NCI-H1694 (cell line): Measurements from ENCODE around the gene APOL3.
"Not testable (repeated sequence)": the region's sequence is repeated elsewhere in the genome, so short reads cannot be mapped to it uniquely, and the experiment has no call there.

Experiments
- DNase-seq: peaks from one replicate; lab custom pipeline; 2025; lab: John Stamatoyannopoulos, UW

APOL3 gene, protein sequence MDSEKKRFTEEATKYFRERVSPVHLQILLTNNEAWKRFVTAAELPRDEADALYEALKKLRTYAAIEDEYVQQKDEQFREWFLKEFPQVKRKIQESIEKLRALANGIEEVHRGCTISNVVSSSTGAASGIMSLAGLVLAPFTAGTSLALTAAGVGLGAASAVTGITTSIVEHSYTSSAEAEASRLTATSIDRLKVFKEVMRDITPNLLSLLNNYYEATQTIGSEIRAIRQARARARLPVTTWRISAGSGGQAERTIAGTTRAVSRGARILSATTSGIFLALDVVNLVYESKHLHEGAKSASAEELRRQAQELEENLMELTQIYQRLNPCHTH

DNA sequence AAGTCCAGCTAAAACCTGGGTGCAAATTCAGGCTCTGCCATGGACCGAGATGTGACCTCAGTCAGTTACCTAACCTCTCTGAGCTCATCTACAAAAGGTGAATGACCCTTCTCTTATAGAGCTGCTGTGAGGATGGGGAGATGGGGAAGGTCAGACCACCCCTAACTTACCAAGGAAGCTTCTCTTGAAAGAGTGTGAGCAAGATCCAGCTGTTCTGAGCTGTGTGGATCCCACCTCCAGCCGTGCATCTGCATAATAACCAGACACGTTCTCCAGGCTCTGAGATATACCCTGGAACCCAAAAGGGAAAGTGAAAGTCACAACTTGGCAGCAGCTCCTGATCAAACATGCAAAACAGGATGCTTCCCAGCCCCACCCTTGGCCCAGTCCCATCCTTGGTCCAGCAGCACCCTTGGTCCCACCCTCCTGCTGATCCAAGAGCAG lies at the start of gene APOL3:
Gene APOL3 (minus strand): TSS at position 257 of the 444 bp plus-strand sequence. CDS start 11,700 bp downstream, outside the sequence.
- no peak for DNase-seq

DNA sequence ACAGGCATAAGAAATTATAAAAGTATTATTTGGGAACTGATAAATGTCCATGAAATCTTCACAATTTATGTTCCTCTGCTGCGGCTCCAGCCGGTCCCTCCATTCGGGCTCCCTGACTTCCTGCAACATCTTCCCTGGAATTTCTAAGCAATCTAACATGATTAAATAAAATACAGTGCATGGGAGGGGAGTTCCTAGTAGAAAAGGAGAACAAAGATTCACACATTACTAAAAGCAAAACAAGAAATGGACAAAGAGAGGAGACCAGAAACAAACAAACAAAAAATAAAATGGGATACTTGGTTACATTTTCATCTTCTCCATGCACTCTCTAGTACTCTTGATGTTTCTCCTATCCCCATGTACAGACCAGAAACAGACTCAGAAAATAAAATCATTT lies 49.7 kb upstream of the APOL3 start:
- no peak for DNase-seq

DNA sequence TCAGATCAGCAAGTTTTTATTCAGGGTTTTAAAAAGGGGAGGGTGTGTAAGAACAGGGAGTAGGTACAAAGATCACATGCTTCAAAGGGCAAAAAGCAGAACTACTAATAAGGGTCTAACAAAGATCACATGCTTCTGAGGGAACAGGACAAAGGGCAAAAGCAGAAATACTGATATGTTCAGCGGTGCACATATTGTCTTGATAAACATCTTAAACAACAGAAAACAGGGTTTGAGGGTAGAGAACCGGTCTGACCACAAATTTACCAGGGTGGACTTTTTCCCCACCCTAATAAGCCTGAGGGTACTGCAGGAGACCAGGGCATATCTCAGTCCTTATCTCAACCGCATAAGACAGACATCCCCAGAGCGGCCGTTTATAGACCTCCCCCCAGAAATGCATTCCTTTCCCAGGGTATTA lies 48.9 kb upstream of the APOL3 start:
- not testable (repeated sequence) for DNase-seq

DNA sequence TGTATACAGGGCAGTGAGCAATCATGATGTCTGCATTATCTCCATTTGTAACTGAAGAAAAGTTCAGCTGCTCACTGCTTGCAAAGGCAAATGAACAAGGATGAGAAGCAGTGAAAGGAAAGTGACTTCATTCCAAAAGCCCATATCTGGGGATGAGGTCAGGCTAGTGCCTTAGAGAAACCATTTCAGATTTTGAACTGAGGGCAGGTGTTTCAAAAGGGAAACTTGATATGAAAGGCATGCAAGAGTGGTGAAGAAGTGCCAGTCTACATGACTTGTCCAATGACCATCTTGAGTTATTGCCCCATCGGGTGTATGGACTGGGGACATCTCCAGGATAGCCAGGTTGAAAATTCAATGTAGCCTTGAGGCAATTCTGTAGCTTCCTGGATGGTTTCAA lies 48.4 kb upstream of the APOL3 start:
- DNase-seq: no peak

DNA sequence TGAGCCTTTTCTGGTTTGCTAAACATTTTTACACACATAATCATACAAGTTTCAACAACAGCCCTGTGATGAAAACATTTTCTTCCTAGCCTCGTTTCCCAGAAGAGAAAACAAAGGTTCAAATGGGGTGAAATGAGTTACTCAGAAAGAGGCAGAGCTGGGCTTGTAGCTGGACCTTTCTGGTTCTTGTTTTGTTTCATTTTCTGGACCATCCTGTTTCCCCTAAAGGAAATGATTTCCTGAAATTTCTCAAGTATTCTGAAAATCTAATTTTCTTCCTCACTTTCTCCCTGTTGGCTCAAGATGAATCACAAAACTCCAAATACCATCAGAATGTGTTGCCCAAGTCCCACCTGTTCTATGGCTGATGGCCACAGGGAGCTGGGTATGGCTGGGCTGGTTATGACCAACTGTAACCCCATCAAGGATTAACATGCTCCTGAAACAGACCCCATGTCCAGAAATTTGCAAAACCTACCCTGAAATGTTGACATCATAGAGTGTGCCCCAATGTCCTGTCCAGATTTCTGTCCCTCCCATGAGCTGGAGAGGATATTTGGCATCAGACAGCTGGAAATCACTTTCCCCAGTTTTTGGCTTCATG lies 47.7 kb upstream of the APOL3 start:
- DNase-seq: no peak

DNA sequence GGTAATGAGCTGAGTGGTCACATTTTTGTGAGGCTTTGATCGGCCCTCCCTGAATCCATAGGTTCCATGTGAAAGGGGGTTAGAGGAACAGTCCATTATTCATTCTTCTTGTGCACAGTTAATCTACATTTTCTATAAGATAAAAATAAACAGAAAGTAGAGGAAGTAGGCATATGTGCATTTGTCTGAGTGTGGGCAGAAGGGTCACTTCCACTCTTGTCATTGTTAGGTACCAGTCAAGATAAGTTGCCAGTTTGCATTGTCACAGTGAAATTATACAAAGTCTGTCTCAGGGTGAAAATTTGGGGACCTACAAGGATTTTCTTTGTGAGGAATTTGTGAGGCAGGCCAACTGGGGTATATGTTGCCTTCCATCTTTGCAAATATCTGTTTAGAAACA lies 45.7 kb upstream of the APOL3 start:
- no peak for DNase-seq

DNA sequence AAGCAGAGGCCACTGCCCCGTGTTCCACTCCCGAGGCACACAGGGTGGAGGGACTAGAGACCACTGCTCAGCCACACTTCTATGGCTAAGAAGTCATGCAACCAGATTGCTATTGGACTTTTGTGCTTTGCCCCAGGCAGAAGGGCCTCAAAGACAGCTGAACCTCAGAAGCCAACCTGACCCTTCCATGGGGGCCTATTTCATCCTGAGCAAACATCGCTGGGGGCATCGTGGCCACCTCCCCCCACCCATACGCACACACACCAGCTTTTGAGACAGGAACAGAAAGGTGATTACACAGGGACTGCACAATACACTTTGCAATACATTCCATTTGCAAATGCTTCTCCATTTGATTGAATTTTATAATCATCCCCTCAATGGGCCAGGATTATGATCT lies 45.0 kb upstream of the APOL3 start:
- not testable (repeated sequence) for DNase-seq

DNA sequence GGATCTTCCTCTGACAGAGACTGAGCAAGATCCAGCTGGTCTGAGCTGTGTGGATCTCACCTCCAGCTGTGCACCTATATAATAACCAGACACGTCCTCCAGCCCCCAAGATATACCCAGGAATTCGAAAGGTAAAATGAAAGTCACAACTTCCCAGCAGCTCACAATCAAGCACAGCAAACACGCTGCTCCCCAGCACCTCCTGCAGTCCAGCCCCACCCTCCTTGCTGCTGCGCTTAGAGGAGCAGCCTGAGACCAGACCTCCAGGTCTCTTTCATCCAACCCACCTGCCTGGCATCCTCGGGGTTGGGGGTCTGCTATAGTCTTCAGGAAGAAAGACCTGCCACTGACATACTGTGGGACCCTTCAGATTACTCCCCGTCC lies 44.1 kb upstream of the APOL3 start:
- DNase-seq: no peak

DNA sequence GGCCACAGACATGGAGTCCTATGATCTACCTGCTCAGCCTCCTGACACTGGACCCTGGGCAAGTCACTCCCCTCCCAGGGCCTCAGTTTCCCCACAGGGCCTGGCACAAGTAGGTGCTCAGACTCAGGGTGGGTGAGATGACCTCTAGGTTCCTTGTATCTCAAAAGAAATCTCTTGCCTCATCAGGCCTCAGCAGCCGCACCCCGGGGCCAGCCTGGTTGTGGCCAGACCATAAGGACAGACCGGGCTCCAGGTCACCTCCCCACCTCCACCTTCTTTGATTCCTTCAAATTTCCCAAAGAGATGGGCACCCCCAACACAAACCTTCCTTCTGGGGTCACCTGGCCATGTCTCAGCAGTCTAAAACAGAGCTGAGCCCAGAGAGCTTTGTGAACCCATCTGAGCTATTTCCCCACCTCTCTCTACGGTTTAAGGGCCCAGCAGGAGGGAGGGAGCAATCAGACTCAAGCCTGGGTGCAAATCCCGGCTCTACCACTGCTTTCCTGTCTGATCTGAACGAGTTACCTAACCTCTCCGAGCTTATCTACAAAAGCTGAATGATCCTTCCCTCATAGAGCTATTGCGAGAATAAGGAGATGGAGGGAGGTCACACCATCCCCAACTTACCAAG lies 43.6 kb upstream of the APOL3 start:
- no peak for DNase-seq

DNA sequence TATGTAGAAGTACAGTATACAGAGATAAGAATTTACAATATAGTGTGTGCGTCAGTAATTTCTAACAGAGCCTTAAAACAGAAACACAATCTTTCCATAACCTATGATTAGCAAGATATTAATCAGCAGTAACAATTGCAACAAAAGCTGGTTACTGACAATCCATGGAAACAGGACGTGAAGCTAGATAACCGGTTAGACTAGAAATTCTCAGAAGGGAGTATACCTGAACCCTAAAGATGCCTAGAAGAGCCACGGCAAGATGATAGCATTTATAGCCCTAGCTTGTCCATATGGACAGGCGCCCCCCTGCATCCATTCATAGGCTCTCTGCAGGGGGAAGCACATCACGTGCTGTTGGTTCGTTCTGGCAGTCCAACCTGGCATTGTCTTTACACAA lies 42.9 kb upstream of the APOL3 start:
- not testable (repeated sequence) for DNase-seq

DNA sequence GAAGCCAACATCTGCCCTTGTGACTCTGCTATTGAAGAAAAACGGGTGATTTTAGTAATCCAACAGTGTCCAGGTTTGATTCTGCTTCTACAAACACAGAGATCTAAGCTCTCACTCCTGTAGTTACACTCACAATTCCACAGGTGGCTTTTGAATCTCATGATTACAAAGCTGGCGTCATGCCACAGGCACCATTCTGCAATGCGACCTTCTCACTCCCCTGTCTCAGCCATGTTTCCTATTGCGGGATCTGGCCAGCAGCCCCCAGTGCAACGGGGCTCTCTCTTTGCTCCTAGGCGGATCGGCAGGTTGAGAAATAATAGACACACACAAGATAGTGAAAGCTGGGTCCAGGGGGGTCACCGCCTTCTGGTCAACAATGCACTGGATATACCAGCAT lies 42.4 kb upstream of the APOL3 start:
- DNase-seq: peak; percentile 15

DNA sequence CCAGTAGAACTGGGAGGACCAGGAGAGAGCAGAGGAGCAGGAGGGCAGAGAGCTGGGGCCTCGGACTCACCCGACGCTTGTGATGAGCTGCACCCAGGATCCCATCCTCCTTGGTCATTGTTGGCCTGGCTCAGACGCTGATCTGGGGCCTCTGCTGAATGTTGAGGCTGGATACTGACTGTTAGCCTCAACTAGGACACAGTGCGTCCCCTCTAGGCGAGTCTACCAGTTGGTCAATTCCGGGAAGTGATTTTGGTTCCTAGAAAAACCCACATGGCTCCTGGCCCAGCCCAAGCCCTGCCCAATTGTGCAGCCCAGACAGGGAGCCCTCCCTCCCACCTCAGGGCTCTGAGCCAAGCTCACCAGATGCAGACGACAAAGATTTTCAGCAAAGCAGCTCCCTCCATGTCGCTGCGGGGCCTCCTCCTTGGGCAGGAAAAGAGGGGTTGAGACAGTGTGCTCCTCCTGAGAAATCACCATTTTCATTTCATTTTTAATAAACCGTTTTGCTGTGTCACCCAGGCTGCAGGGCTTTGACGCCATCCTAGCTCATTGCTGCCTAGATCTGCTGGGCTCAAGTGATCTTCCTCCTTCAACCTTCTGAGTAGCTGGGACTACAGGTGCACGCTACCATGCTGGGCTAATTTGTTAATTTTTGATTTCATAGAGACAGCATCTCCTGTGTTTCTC lies 41.2 kb upstream of the APOL3 start, which contains the start of gene APOL4:
Gene APOL4 (minus strand): TSS at position 180 of the 690 bp plus-strand sequence. CDS start 75 bp downstream, at position 105.
- DNase-seq: peak; percentile 11

DNA sequence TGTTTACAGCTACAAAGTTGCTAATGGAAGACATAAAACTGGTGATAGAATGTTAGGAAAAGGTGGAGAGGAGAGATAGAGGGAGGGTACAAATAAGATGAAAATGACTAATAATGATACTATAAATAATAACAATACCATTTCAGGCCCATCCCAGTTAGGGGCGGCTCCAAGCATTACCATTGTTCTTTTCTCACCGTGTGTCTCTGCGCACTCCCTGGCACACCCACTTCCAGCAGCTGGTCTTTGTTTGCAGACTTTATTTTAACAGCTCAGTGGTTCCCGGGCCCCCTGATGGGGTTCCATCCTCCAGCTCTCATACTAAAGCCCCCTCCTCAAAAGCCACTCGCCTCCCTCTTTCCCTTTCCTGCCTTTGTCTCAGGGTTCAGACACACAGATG lies 40.5 kb upstream of the APOL3 start:
- DNase-seq: not testable (repeated sequence)

DNA sequence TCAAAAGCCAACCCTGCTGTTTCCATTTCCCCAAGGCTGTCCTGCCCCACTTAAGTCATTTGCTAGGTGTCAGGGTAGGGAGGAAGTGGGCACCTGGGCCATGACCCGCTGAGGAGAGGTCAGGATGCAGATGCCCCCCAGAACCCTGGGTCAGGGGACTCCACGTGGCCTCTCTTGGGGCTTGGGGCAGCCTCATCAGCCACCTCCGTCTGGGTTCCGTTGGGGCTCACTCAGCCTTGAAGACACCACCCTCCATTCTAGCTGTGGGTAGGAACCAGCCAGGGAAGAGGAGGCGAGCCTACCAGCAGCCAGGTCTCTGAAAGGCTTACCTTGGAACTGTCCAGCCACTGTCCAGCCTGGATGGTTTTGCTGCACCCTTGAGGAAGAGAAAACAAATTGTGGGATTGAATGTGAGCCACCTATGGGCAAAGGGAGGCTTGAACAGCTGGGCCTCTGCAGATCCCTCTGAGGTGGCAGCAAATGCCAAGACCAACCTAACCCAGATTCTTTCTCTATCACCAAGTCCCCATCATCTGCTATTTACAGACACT lies 38.5 kb upstream of the APOL3 start:
- no peak for DNase-seq

DNA sequence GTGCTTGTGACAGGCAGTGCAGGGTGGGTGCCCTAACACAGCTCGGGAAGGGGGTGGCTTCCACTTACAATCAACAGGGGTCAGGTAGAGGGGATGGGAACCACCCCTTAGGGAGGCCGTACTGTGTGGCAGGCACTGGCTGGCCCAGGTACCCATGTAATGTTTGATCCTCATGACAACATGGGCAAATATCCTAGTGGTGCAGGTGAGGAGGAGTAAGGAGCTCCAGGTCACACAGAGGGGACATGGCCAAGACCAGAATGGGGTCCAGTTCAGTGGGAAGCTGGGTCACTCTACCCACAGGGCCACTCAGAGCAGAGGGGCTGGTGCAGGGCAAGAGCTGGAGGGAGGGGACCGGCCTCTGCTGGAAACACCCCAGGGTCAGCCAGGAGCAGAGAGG lies 38.0 kb upstream of the APOL3 start:
- DNase-seq: no peak

DNA sequence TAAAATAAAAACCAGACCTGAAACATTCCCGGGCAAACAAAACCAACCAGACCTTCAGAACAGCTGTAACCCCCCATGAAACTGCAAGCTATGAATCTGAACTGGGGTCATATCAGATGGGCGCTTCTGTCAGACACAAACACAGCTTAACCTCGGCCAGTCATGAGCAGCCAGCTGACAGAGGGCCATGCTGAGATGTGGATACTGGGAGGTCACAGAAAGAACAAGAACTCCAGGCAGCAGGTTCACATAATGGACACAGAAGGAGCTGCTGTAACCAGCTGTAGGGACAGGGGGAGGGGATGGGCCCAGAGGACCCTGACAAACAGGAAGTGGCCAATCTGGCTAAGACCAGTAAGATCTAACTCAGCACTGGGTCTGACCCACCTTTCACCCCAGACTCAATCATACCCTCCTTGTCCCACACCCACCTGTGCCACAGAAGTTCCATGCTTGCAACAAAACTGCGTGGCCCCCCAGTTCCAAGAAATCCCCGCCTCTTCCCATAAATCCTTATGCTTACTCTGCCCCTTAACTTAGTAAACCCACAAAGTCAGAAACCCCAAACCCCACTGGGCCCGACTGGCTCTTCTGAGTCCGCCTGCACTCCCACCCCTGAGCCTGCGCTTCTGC lies 37.1 kb upstream of the APOL3 start:
- no peak for DNase-seq

DNA sequence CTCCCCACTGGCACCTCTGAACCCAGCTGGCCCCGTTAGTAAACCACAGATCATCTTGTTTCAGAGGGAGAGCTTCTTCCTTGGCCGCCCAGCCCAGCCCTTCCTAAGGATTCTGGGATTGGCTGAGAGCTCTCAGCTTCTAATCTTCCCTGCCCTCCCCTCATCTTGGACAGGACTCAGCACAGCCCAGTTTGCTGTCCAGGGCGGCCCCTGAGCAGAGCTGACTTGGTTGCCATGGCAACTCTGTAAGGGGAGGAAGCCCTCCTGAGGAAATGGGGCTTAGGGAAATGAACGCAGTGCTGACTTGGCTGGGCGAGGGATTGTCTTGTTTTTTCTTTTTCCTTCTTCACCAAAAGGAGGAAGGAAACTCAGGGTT lies 36.5 kb upstream of the APOL3 start:
- DNase-seq: no peak

DNA sequence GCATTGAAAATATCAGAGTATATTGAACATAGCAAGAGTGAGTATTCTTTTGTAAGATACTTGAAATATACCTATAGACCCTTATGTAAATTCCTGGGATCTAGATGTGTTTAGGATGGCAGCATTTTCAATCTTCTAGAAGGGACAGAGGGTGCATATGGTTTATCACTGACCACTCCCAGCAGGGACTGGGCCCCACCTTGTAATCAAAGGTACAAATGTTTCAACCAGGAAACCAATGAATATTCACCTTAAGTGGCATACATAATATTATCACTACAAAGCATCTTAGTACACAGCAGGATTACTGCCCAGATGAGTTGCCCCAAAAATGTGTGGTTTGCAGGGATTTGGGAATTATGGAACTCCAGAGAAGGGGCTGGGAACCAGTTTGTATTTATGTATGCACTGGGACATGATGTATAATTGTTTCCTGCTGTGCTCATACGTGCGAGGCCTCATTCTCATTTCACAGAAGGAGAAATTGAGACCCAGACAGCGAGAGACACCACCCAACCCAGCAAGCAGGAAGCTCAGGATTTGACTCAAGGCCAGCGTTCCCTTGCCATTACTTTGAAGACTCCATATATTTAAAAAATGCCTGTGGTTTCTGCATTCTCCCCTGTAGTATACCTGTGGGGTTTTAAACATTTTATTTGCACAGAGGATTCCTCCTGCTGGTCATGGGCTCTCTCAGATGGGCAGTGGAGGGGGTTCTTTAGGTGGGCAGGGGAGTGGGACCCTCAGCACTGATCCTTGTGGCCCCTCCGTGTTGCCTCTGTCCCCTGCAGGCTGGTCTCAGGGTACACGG lies 35.9 kb upstream of the APOL3 start:
- DNase-seq: no peak

DNA sequence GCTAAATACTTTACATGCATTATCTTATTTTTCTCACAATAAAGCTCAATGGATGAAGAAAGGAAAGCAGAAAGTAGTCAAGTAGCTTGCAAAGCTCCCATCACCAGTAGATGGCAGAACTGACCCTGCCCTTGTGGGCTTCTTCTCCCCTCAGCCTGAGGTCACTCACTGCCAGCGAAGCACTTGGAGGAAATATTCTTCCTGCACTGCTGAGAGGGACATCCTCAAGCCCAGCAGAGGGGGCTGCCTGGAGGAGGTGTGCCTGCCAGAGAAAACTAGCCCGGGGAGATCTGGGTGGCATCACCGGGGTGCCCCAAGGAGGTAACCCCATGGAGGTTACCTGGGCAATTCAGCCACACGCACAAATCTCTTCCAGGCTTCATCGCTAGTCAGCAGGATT lies 34.4 kb upstream of the APOL3 start:
- no peak for DNase-seq

DNA sequence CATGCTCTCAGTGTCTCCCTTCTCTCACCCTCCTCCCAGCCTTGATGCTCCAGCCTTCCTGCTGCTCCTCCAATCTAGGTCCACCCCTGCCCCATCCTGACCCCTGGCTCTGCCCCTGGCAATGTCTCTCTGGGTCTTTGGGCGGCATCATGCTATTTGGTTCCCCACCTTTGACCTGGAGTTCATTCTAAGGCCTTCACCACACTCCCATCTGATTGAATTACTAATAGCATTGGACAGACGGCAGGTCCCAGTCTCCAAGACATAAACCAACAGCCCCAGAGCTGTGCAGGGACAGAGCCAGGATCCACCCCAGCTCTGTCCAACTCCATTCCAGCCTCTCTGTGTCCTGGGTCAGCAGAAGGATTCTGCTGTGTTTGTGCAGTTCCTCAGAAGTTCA lies 33.8 kb upstream of the APOL3 start:
- no peak for DNase-seq

DNA sequence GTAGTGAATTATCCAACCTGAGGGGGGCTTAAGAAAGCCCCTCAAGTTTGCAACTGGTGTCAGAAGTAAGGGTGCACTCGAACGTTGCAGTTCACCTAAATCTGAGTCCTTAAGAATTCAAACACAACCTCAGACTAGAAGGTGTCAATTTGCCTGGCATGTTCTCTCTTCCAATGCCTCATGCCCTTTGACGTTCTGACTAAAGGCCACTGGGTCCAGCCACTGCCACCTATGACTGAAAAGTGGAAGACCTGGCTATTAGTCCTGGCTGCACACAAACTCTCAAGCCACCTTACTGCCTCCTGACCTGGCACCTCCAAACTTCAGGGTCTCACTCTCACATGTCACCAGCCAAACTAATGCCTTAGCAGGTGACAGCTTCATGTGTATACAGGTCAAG lies 33.0 kb upstream of the APOL3 start:
- DNase-seq: no peak
